K562 treated with DMSO at 1 percent for 24 hours (cell line): ENCODE results near the gene ZBTB46. TPM values are rescaled to one million over a fixed set of nuclear protein-coding genes. Genes with fewer than 3 reads are reported as not detected.

ENCODE experiments used
- total RNA-seq: library from RNA; unstranded; fragments of 300-600 nt; gene quantifications from 2 replicates; pipeline ENCODE4 v1.2.3, GENCODE V29; 2022; ENCODE audit warnings: low read depth; ENCODE audit not compliant: insufficient read depth

Gene ZBTB46, protein sequence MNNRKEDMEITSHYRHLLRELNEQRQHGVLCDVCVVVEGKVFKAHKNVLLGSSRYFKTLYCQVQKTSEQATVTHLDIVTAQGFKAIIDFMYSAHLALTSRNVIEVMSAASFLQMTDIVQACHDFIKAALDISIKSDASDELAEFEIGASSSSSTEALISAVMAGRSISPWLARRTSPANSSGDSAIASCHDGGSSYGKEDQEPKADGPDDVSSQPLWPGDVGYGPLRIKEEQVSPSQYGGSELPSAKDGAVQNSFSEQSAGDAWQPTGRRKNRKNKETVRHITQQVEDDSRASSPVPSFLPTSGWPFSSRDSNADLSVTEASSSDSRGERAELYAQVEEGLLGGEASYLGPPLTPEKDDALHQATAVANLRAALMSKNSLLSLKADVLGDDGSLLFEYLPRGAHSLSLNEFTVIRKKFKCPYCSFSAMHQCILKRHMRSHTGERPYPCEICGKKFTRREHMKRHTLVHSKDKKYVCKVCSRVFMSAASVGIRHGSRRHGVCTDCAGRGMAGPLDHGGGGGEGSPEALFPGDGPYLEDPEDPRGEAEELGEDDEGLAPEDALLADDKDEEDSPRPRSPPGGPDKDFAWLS
- 3.3 and 4.4 TPM in 2 replicates for total RNA-seq

DNA sequence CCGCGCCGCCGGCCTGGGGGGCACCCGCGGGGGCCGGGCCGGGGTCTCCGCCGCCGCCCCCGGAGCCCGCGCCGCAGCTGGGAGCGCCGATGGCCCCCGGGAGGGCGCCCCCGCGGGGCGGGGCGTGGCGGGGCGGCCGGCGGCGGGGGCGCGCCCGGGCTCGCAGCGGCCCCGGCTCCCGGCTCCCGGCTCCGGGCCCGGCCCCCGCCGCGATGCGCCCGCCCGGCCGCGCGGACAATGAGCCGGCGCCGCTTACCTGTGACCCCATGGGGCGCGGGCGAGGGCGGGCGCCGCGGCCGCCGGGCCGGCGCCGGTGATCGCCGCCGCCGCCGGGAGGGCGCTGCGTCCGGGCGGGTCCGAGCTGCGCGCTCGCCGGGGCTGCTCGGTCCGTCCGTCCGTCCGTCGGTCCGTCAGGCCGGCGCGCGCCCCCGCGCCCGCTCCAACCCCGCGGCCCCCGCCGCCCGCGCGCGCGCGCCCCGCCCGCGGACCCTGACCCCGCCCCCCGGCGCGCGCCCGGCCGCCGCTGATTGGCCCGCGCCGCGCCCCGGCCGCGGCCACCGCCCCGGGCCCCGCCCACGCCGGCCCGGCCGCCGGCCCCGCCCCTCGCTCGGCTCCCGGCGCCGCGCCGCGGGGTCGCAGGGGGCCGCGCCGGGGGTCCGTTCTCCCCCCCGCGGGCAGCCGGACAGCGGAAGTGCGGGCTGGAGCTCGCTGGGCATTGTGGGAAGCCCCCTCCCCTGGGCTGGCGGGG, at the start of gene ZBTB46:
ZBTB46 (minus strand) TSS at position 424 of the 748 bp plus-strand sequence. CDS start 40,507 bp downstream, outside the sequence.

DNA sequence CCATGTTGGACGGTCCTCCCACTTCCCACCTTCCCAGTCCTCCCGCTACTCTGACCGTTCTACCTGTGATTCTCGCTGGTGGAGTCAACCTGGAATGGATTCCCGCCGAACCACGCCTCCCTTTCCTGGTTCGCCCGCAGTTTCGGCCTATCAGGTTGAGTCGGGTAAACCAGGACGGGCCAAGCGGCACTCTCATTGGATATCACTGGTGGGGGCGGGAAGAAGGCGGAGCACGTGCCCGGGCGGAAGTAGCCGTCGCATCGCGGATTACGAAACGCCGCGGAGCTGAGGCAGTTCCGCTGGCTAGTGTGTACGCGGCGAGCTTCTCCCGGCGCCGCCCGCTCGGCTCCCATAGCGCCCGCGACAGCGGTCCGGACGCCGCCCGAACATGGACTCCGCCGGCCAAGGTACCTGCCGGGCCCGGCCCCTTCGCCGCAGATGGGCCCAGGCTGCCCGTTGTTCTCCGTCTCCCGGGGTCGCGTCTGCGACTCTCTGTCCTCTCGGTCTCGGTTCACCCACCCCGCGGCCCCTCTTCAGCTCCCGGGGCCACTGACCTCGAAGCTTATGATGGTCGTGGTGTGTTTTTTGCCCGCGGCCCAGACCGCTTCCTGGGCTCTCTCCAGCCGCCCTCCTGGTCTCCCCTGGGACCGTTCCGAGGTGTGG, 34.0 kb upstream of the ZBTB46 start, which contains the start of gene TPD52L2:
TPD52L2 (plus strand) TSS at position 293 of the 663 bp plus-strand sequence; CDS start at position 389, 96 bp downstream.

DNA sequence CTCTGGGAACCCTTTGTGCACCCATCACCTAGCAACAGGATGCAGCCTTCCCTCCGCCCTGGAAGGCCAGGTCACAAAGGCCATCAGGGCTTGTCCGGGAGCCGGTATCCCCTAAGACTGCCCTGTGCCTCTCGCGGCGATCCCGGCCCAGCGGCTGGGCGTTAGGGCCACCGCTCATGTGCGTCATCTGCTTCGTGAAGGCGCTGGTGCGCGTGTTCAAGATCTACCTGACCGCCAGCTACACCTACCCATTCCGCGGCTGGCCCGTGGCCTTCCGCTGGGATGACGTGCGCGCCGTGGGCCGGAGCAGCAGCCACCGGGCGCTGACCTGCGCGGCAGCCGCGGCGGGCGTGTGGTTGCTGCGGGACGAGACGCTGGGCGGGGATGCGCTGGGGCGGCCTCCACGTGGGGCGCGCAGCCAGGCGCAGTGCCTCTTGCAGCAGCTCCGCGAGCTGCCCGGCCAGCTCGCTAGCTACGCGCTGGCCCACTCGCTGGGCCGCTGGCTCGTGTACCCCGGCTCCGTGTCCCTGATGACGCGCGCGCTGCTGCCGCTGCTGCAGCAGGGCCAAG, 30.4 kb upstream of the ZBTB46 start, which contains the start of gene ABHD16B:
ABHD16B (plus strand) TSS at position 134 of the 570 bp plus-strand sequence; CDS start at position 177, 43 bp downstream.

DNA sequence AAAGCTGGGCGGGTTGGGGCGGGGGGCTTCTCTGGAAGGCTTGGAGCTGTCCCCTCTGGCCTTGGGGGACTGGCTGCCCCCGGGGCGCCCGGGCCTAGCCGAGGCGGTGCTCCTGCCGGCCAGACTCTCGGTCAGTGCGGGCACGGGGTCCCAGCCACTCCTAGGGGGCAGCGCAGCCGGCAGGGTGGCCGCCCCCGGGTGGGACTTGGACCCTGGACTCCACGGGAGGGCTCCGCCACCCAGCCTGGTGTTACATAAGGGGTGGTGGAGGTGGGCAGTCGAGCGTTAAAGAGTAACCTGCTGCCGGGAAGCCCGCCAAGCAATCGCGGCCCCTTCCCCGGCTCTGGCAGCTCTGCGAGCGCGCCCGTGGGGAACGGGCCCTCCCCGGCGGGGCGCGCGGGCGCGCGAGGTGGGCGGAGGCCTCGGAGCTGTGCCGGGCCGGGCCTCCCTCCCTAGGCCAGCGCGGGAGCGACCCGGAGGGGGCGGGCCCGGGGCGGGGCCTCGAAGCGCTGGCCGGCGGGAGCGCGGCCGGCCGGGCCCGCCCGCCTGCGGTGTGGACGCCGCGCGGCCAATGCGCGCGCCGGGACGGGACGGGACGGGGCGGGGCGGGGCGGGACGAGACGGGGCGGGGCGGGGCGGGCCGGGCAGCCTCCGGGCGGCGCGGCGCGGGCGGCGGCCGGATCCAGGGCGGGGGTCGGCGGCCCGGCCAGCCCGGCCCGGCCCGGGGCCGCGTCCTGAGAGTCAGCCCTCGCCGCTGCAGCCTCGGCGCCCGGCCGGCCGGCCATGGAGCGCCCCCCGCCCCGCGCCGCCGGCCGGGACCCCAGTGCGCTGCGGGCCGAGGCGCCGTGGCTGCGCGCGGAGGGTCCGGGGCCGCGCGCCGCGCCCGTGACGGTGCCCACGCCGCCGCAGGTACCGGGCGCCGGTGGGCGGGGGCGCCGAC, 91.7 kb downstream of the ZBTB46 start, which contains the start of gene SLC2A4RG:
SLC2A4RG (plus strand) TSS at position 647 of the 940 bp plus-strand sequence; CDS start at position 784, 137 bp downstream.

DNA sequence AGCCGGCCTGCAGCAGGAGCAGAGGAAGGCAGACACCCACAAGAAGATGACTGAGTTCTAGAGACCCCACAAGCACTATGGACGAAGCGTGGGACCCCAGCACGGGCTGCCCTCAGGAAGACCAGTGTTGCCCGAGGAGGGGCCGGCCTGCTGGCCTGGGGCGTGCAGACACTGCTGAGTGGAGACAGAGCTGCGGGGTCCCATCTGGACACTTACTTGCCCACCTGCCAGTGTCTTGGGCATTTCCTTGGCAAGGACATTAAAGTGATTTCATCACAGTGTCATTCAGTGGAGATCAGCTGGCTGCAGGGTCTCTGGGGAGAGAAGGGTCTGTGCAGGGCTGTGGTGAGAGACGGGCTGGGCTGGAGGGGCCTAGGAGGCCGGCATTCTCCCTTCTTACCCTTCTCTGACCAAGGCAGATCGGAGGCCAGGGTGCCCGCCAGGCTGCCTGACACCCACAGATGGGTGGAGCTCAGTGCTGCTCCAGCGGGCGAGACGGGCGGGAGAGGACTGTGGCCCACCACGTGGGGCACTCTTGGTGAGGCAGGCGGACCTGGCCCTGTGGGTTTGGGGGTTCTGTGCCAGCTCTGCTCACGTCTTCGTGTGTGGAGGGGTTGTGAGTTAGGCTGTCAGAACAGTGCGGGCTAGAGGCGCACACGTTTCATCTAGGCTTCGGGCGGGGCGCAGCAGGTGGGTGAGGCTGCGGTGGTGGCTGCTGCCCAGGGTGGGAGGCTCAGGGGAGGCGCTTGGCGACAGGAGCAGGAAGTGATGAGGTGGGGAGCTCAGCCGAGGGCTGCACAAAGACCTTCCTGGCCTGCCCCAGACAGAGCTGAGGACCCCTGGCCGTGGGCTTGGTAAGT, 95.0 kb downstream of the ZBTB46 start, which contains the start of gene LIME1:
LIME1 (plus strand) TSS at position 806 of the 860 bp plus-strand sequence. CDS start 886 bp downstream, outside the sequence.

DNA sequence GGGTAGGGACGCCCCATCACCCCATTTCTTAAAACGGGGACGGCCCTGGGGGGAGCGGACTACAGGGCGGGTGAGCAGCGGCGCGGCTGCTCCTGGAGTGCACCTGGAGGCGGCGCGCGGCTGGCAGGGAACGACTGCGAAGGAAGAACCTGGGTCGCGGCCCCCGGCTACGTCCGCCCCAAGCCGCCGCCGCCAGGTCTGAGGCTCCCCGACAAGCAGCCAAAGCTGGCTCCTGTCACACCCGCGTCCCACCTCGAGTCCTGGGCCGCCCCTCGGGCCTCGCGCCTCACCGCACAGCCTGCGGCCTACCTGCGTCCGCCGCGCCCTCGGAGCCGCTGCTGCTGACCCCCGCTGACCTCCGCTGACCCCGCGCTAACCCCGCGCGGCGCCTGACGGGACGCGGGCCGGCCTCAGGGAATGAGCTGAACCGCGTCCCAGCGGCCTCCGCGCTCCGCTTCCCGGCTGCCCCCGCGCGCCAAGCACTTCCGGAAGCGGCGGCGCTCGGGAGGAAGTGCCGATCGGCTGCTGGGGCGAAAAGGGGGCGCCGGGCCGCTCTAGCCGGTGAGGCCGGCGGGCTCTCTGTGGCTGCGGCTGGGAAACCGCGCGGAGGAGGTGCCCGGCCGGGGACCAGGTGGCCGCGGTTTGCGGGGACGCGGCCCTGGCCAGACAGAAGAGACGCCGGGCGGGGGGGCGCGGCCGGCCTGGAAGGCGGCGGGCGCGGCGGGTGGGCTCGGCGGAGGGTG, 123.3 kb downstream of the ZBTB46 start, which contains the start of the genes ARFRP1 and ZGPAT:
ARFRP1 (minus strand) TSS at position 419 of the 743 bp plus-strand sequence. CDS start 885 bp downstream, outside the sequence.
ZGPAT (plus strand) TSS at position 482 of the 743 bp plus-strand sequence. CDS start 542 bp downstream, outside the sequence.

DNA sequence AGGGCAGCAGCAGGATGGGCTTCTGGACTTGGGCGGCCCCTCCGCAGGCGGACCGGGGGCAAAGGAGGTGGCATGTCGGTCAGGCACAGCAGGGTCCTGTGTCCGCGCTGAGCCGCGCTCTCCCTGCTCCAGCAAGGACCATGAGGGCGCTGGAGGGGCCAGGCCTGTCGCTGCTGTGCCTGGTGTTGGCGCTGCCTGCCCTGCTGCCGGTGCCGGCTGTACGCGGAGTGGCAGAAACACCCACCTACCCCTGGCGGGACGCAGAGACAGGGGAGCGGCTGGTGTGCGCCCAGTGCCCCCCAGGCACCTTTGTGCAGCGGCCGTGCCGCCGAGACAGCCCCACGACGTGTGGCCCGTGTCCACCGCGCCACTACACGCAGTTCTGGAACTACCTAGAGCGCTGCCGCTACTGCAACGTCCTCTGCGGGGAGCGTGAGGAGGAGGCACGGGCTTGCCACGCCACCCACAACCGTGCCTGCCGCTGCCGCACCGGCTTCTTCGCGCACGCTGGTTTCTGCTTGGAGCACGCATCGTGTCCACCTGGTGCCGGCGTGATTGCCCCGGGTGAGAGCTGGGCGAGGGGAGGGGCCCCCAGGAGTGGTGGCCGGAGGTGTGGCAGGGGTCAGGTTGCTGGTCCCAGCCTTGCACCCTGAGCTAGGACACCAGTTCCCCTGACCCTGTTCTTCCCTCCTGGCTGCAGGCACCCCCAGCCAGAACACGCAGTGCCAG, 134.3 kb downstream of the ZBTB46 start, which contains the start of gene TNFRSF6B:
TNFRSF6B (plus strand) TSS at position 25 of the 729 bp plus-strand sequence; CDS start at position 141, 116 bp downstream.

Other genes with a start within 250 kb of the ZBTB46 start
- gene GMEB2, start 204.2 kb downstream of the ZBTB46 start, total RNA-seq: 8.5 TPM in 2 replicates
- gene STMN3, start 177.8 kb downstream of the ZBTB46 start, total RNA-seq: 13.2 and 14.9 TPM in 2 replicates
- 8.9 and 10.5 TPM in 2 replicates for gene RTEL1, start 173.0 kb downstream of the ZBTB46 start, total RNA-seq
- 2.2 and 2.4 TPM in 2 replicates for gene TNFRSF6B, start 134.6 kb downstream of the ZBTB46 start, total RNA-seq
- gene ARFRP1, start 123.3 kb downstream of the ZBTB46 start, total RNA-seq: 44.1 and 46.7 TPM in 2 replicates
- 19.1 and 20.8 TPM in 2 replicates for gene ZGPAT, start 123.2 kb downstream of the ZBTB46 start, total RNA-seq
- gene LIME1, start 94.6 kb downstream of the ZBTB46 start, total RNA-seq: 11.9 and 18.2 TPM in 2 replicates
- 68.4 and 69.6 TPM in 2 replicates for gene SLC2A4RG, start 91.5 kb downstream of the ZBTB46 start, total RNA-seq
- gene ABHD16B, start 30.2 kb upstream of the ZBTB46 start, total RNA-seq: 11.7 and 17.2 TPM in 2 replicates
- gene TPD52L2, start 34.0 kb upstream of the ZBTB46 start, total RNA-seq: 78.6 and 83.0 TPM in 2 replicates
- 48.7 and 51.1 TPM in 2 replicates for gene DNAJC5, start 63.9 kb upstream of the ZBTB46 start, total RNA-seq
- gene UCKL1, start 125.2 kb upstream of the ZBTB46 start, total RNA-seq: 53.7 and 57.4 TPM in 2 replicates
- gene ZNF512B, start 138.7 kb upstream of the ZBTB46 start, total RNA-seq: 14.9 TPM in 2 replicates
- 6.2 and 6.5 TPM in 2 replicates for gene SAMD10, start 148.4 kb upstream of the ZBTB46 start, total RNA-seq
- 111 and 121 TPM in 2 replicates for gene PRPF6, start 149.9 kb upstream of the ZBTB46 start, total RNA-seq
- 1.1 and 2.5 TPM in 2 replicates for gene C20orf204, start 204.9 kb upstream of the ZBTB46 start, total RNA-seq
- 20.0 and 24.5 TPM in 2 replicates for gene SOX18, start 218.4 kb upstream of the ZBTB46 start, total RNA-seq
- gene TCEA2, start 231.9 kb upstream of the ZBTB46 start, total RNA-seq: 38.7 and 40.1 TPM in 2 replicates
- 27.8 and 36.9 TPM in 2 replicates for gene RGS19, start 248.3 kb upstream of the ZBTB46 start, total RNA-seq
- gene OPRL1, start 248.8 kb upstream of the ZBTB46 start, total RNA-seq: 1.3 and 1.9 TPM in 2 replicates